Measurements from ENCODE around the gene WNK2.

WNK2 gene

DNA sequence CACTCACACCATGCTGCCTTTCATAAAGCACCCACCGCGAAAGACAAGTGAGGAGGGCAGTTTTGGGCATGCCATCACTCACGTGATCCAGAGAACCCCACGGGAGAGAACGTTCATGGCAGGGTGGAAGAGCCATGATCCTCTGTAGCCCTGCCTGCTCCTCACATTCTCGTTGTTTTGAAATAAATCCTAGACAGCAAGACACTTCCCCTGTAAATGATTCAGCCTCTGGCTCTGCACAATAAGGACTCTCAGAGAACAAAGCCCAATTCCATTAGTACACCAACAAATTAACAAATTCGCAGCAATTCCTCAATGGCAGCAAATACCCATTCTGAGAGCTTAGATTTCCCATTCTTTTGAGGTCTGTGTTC, 71.5 kb downstream of the WNK2 start:
- H3K27ac ChIP-seq: no peak overlapping the region
- no peak overlapping the region for H3K9ac ChIP-seq
- no peaks in the 10 kb centered on the region for H4K20me1 ChIP-seq (ENCODE audit: insufficient read depth)
- H3K79me2 ChIP-seq (ENCODE audit: insufficient read depth, low read depth): no peaks in the 10 kb centered on the region
- no peaks in the 10 kb centered on the region for H3K27me3 ChIP-seq (ENCODE audit: insufficient read depth, low read depth)
- H3K36me3 ChIP-seq (ENCODE audit: insufficient read depth): no peaks in the 10 kb centered on the region
- H3K4me1 ChIP-seq (ENCODE audit: low read depth, poor library complexity, severe bottlenecking): no peaks in the 10 kb centered on the region
- no peak for TF ChIP-seq CTCF (conservative IDR thresholded peaks at IDR 0.05; ENCODE audit: low read depth, low read length)
- H2AFZ ChIP-seq (ENCODE audit: low read depth): no peak overlapping the region
- no peak overlapping the region for H3K4me2 ChIP-seq
- no peak overlapping the region for H3K4me3 ChIP-seq (IDR thresholded peaks at IDR 0.05; ENCODE audit: insufficient read depth, low read depth, low read length)

- no peaks in the 10 kb centered on the region for H3K36me3 ChIP-seq (ENCODE audit: insufficient read depth)
- no peaks in the 10 kb centered on the region for H3K27me3 ChIP-seq (ENCODE audit: insufficient read depth, low read depth)
- H3K4me3 ChIP-seq (IDR thresholded peaks at IDR 0.05; ENCODE audit: insufficient read depth, low read depth, low read length): no peak overlapping the region
- no peaks in the 10 kb centered on the region for H3K79me2 ChIP-seq (ENCODE audit: insufficient read depth, low read depth)
- no peak overlapping the region for H3K4me2 ChIP-seq
- H4K20me1 ChIP-seq (ENCODE audit: insufficient read depth): no peaks in the 10 kb centered on the region
- H3K4me1 ChIP-seq (ENCODE audit: low read depth, poor library complexity, severe bottlenecking): no peaks in the 10 kb centered on the region
- no peak overlapping the region for H3K9ac ChIP-seq
- H3K27ac ChIP-seq: no peak overlapping the region
- no peak overlapping the region for H2AFZ ChIP-seq (ENCODE audit: low read depth)
- no peak for TF ChIP-seq CTCF (conservative IDR thresholded peaks at IDR 0.05; ENCODE audit: low read depth, low read length)
Observed at GRCh38 chr9:93255994-93256877, 72.3 kb downstream of the WNK2 start.

- H3K27me3 ChIP-seq (ENCODE audit: insufficient read depth, low read depth): no peaks in the 10 kb centered on the region
- H3K79me2 ChIP-seq (ENCODE audit: insufficient read depth, low read depth): no peaks in the 10 kb centered on the region
- H3K4me3 ChIP-seq (IDR thresholded peaks at IDR 0.05; ENCODE audit: insufficient read depth, low read depth, low read length): no peak overlapping the region
- no peak overlapping the region for H3K4me2 ChIP-seq
- no peak overlapping the region for H3K9ac ChIP-seq
- H3K4me1 ChIP-seq (ENCODE audit: low read depth, poor library complexity, severe bottlenecking): no peaks in the 10 kb centered on the region
- H4K20me1 ChIP-seq (ENCODE audit: insufficient read depth): no peaks in the 10 kb centered on the region
- H3K36me3 ChIP-seq (ENCODE audit: insufficient read depth): no peaks in the 10 kb centered on the region
- TF ChIP-seq CTCF (conservative IDR thresholded peaks at IDR 0.05; ENCODE audit: low read depth, low read length): no peak
- no peak overlapping the region for H2AFZ ChIP-seq (ENCODE audit: low read depth)
- no peak overlapping the region for H3K27ac ChIP-seq
Observed at GRCh38 chr9:93256878-93257807, 73.2 kb downstream of the WNK2 start.

- H3K27me3 ChIP-seq (ENCODE audit: insufficient read depth, low read depth): no peaks in the 10 kb centered on the region
- TF ChIP-seq CTCF (conservative IDR thresholded peaks at IDR 0.05; ENCODE audit: low read depth, low read length): no peak
Observed at GRCh38 chr9:93257808-93258331, 73.9 kb downstream of the WNK2 start.

More at GRCh38 chr9:93257808-93258331, 73.9 kb downstream of the WNK2 start:
- no peak overlapping the region for H3K27ac ChIP-seq
- H3K9ac ChIP-seq: no peak overlapping the region
- no peaks in the 10 kb centered on the region for H3K4me1 ChIP-seq (ENCODE audit: low read depth, poor library complexity, severe bottlenecking)
- H3K36me3 ChIP-seq (ENCODE audit: insufficient read depth): no peaks in the 10 kb centered on the region
- H2AFZ ChIP-seq (ENCODE audit: low read depth): no peak overlapping the region
- no peak overlapping the region for H3K4me2 ChIP-seq
- no peaks in the 10 kb centered on the region for H4K20me1 ChIP-seq (ENCODE audit: insufficient read depth)
- no peak overlapping the region for H3K4me3 ChIP-seq (IDR thresholded peaks at IDR 0.05; ENCODE audit: insufficient read depth, low read depth, low read length)
- H3K79me2 ChIP-seq (ENCODE audit: insufficient read depth, low read depth): no peaks in the 10 kb centered on the region

Measured in KMS-11 (cell line).